HEK293 (cell line): Measurements from ENCODE around the gene AFAP1L2.

Experiments used
- HOXD13 ChIP-seq: sonication (generic); formaldehyde crosslinking; IDR thresholded peaks from 2 replicates; pipeline ENCODE4 v1.8.0; 2022; ENCODE audit warnings: missing genetic modification reagents, borderline replicate concordance
- ZBTB7A ChIP-seq: fragments of 450-650 bp; formaldehyde crosslinking; IDR thresholded peaks from 2 replicates; pipeline ENCODE4 v1.5.1; 2016; ENCODE audit warnings: low read depth, missing biosample characterization, missing genetic modification characterization
- ZNF174 ChIP-seq: fragments of 450-650 bp; formaldehyde crosslinking; IDR thresholded peaks from 2 replicates; pipeline ENCODE4 v1.5.0; 2017; ENCODE audit warnings: missing biosample characterization, mild to moderate bottlenecking, missing genetic modification characterization
- ZNF274 ChIP-seq, 2 experiments: fragments of 200-500 bp in 1 of 2; fragments of 450-650 bp in 1 of 2; sonication (Bioruptor generic) in 1 of 2; formaldehyde crosslinking in 1 of 2; IDR thresholded peaks; 2 replicates each; pipeline versions ENCODE4 v1.5.1 to v1.6.1; 2014 to 2016; ENCODE audit warnings: borderline replicate concordance in 1 of 2, inconsistent platforms in 1 of 2, low read length in 1 of 2, missing biosample characterization in 1 of 2, missing genetic modification characterization in 1 of 2
- ZNF529 ChIP-seq: fragments of 450-650 bp; formaldehyde crosslinking; IDR thresholded peaks from 2 replicates; pipeline ENCODE4 v1.5.1; 2017; ENCODE audit warnings: missing genetic modification characterization, missing biosample characterization; ENCODE audit not compliant: insufficient replicate concordance
- ZNF629 ChIP-seq: fragments of 450-650 bp; formaldehyde crosslinking; IDR thresholded peaks from 2 replicates; pipeline ENCODE4 v1.5.1; 2017; ENCODE audit warnings: missing biosample characterization, missing genetic modification characterization
- ZNF830 ChIP-seq: fragments of 450-650 bp; IDR thresholded peaks from 2 replicates; pipeline ENCODE4 v1.5.0; 2018; ENCODE audit warnings: missing biosample characterization, missing genetic modification characterization, low read depth, mild to moderate bottlenecking, moderate library complexity
- TF ChIP-seq, protein P1 (sequence below): fragments of 450-650 bp; formaldehyde crosslinking; IDR thresholded peaks from 2 replicates; pipeline ENCODE4 v1.5.1; 2016; ENCODE audit warnings: missing biosample characterization, missing genetic modification characterization
- TF ChIP-seq, protein P2 (sequence below): fragments of 450-650 bp; formaldehyde crosslinking; IDR thresholded peaks from 2 replicates; pipeline ENCODE4 v1.5.1; 2016; ENCODE audit warnings: missing biosample characterization, missing genetic modification characterization
- TF ChIP-seq, protein P3 (sequence below): fragments of 450-650 bp; formaldehyde crosslinking; IDR thresholded peaks from 2 replicates; pipeline ENCODE4 v1.5.1; 2016; ENCODE audit warnings: missing biosample characterization, missing genetic modification characterization
- TF ChIP-seq, protein P4 (sequence below): sonication (generic); formaldehyde crosslinking; IDR thresholded peaks from 2 replicates; pipeline ENCODE4 v1.8.1; 2022; ENCODE audit warnings: mild to moderate bottlenecking, moderate library complexity, missing genetic modification reagents
- TF ChIP-seq, protein P5 (sequence below): fragments of 450-650 bp; formaldehyde crosslinking; IDR thresholded peaks from 2 replicates; pipeline ENCODE4 v1.5.1; 2016; ENCODE audit warnings: missing biosample characterization, missing genetic modification characterization
- TF ChIP-seq, protein P6 (sequence below): fragments of 450-650 bp; formaldehyde crosslinking; conservative IDR thresholded peaks from 2 replicates; pipeline ENCODE4 v1.5.1; 2016; ENCODE audit warnings: low read depth, missing biosample characterization, missing genetic modification characterization
- TF ChIP-seq, protein P7 (sequence below): fragments of 450-650 bp; formaldehyde crosslinking; conservative IDR thresholded peaks from 2 replicates; pipeline ENCODE4 v1.5.1; 2016; ENCODE audit warnings: low read depth, missing biosample characterization, missing genetic modification characterization

DNA sequence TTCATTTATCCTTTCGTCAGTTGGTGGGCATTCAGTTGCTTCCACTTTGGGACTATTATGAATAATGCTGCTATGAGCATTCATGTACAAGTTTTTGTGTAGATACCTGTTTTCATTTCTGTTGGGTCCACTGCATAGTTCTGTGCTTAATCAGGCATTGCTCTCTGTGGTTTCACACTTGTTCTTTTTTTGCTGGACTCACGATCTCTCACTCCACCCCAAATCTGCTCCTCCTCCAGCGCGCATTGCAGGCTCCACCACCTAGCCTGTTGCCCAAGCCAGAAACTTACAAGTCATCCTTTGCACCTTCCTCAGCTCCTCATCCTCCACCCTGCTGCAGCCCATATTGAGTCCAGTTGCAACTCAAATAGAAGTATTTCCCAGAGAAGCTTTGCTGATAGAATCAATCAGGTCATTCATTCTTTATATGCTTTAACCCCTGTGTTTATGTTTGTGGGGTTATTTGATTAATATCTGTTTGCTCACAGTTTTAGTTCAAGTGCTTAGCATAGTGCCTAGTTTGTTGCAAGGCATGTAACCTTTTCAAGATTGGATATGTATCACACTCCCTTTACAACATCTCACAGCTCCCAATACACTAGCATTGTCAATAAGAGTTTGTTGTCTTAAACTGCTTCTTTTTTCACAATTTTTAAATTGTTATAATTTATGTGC lies 16.6 kb upstream of the AFAP1L2 start:
- TF ChIP-seq, protein P1, sequence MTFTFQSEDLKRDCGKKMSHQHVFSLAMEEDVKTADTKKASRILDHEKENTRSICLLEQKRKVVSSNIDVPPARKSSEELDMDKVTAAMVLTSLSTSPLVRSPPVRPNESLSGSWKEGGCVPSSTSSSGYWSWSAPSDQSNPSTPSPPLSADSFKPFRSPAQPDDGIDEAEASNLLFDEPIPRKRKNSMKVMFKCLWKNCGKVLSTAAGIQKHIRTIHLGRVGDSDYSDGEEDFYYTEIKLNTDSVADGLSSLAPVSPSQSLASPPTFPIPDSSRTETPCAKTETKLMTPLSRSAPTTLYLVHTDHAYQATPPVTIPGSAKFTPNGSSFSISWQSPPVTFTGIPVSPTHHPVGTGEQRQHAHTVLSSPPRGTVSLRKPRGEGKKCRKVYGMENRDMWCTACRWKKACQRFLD (tag by site-specific recombination), result no peak
- no peak for TF ChIP-seq ZNF529 (tag by site-specific recombination)
- TF ChIP-seq, protein P2, sequence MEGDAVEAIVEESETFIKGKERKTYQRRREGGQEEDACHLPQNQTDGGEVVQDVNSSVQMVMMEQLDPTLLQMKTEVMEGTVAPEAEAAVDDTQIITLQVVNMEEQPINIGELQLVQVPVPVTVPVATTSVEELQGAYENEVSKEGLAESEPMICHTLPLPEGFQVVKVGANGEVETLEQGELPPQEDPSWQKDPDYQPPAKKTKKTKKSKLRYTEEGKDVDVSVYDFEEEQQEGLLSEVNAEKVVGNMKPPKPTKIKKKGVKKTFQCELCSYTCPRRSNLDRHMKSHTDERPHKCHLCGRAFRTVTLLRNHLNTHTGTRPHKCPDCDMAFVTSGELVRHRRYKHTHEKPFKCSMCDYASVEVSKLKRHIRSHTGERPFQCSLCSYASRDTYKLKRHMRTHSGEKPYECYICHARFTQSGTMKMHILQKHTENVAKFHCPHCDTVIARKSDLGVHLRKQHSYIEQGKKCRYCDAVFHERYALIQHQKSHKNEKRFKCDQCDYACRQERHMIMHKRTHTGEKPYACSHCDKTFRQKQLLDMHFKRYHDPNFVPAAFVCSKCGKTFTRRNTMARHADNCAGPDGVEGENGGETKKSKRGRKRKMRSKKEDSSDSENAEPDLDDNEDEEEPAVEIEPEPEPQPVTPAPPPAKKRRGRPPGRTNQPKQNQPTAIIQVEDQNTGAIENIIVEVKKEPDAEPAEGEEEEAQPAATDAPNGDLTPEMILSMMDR (tag by site-specific recombination), result no peak
- TF ChIP-seq, protein P3, sequence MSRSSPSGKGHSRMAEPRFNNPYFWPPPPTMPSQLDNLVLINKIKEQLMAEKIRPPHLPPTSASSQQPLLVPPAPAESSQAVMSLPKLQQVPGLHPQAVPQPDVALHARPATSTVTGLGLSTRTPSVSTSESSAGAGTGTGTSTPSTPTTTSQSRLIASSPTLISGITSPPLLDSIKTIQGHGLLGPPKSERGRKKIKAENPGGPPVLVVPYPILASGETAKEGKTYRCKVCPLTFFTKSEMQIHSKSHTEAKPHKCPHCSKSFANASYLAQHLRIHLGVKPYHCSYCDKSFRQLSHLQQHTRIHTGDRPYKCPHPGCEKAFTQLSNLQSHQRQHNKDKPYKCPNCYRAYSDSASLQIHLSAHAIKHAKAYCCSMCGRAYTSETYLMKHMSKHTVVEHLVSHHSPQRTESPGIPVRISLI (tag by site-specific recombination), result no peak
- TF ChIP-seq ZNF830, result no peak
- no peak for TF ChIP-seq ZNF174
- TF ChIP-seq, protein P4, sequence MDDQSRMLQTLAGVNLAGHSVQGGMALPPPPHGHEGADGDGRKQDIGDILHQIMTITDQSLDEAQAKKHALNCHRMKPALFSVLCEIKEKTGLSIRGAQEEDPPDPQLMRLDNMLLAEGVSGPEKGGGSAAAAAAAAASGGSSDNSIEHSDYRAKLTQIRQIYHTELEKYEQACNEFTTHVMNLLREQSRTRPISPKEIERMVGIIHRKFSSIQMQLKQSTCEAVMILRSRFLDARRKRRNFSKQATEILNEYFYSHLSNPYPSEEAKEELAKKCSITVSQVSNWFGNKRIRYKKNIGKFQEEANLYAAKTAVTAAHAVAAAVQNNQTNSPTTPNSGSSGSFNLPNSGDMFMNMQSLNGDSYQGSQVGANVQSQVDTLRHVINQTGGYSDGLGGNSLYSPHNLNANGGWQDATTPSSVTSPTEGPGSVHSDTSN (CRISPR knock-in tag), result no peak
- TF ChIP-seq, protein P5, sequence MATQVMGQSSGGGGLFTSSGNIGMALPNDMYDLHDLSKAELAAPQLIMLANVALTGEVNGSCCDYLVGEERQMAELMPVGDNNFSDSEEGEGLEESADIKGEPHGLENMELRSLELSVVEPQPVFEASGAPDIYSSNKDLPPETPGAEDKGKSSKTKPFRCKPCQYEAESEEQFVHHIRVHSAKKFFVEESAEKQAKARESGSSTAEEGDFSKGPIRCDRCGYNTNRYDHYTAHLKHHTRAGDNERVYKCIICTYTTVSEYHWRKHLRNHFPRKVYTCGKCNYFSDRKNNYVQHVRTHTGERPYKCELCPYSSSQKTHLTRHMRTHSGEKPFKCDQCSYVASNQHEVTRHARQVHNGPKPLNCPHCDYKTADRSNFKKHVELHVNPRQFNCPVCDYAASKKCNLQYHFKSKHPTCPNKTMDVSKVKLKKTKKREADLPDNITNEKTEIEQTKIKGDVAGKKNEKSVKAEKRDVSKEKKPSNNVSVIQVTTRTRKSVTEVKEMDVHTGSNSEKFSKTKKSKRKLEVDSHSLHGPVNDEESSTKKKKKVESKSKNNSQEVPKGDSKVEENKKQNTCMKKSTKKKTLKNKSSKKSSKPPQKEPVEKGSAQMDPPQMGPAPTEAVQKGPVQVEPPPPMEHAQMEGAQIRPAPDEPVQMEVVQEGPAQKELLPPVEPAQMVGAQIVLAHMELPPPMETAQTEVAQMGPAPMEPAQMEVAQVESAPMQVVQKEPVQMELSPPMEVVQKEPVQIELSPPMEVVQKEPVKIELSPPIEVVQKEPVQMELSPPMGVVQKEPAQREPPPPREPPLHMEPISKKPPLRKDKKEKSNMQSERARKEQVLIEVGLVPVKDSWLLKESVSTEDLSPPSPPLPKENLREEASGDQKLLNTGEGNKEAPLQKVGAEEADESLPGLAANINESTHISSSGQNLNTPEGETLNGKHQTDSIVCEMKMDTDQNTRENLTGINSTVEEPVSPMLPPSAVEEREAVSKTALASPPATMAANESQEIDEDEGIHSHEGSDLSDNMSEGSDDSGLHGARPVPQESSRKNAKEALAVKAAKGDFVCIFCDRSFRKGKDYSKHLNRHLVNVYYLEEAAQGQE, result no peak
- TF ChIP-seq, protein P6, sequence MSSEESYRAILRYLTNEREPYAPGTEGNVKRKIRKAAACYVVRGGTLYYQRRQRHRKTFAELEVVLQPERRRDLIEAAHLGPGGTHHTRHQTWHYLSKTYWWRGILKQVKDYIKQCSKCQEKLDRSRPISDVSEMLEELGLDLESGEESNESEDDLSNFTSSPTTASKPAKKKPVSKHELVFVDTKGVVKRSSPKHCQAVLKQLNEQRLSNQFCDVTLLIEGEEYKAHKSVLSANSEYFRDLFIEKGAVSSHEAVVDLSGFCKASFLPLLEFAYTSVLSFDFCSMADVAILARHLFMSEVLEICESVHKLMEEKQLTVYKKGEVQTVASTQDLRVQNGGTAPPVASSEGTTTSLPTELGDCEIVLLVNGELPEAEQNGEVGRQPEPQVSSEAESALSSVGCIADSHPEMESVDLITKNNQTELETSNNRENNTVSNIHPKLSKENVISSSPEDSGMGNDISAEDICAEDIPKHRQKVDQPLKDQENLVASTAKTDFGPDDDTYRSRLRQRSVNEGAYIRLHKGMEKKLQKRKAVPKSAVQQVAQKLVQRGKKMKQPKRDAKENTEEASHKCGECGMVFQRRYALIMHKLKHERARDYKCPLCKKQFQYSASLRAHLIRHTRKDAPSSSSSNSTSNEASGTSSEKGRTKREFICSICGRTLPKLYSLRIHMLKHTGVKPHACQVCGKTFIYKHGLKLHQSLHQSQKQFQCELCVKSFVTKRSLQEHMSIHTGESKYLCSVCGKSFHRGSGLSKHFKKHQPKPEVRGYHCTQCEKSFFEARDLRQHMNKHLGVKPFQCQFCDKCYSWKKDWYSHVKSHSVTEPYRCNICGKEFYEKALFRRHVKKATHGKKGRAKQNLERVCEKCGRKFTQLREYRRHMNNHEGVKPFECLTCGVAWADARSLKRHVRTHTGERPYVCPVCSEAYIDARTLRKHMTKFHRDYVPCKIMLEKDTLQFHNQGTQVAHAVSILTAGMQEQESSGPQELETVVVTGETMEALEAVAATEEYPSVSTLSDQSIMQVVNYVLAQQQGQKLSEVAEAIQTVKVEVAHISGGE, result no peak
- TF ChIP-seq ZNF274 (IDR thresholded peaks at IDR 0.05; ENCODE audit: low read length), result no peak
- TF ChIP-seq ZNF274 (tag by site-specific recombination; IDR thresholded peaks at IDR 0.05; ENCODE audit: borderline replicate concordance), result no peak
- TF ChIP-seq ZBTB7A, result no peak
- TF ChIP-seq, protein P7, sequence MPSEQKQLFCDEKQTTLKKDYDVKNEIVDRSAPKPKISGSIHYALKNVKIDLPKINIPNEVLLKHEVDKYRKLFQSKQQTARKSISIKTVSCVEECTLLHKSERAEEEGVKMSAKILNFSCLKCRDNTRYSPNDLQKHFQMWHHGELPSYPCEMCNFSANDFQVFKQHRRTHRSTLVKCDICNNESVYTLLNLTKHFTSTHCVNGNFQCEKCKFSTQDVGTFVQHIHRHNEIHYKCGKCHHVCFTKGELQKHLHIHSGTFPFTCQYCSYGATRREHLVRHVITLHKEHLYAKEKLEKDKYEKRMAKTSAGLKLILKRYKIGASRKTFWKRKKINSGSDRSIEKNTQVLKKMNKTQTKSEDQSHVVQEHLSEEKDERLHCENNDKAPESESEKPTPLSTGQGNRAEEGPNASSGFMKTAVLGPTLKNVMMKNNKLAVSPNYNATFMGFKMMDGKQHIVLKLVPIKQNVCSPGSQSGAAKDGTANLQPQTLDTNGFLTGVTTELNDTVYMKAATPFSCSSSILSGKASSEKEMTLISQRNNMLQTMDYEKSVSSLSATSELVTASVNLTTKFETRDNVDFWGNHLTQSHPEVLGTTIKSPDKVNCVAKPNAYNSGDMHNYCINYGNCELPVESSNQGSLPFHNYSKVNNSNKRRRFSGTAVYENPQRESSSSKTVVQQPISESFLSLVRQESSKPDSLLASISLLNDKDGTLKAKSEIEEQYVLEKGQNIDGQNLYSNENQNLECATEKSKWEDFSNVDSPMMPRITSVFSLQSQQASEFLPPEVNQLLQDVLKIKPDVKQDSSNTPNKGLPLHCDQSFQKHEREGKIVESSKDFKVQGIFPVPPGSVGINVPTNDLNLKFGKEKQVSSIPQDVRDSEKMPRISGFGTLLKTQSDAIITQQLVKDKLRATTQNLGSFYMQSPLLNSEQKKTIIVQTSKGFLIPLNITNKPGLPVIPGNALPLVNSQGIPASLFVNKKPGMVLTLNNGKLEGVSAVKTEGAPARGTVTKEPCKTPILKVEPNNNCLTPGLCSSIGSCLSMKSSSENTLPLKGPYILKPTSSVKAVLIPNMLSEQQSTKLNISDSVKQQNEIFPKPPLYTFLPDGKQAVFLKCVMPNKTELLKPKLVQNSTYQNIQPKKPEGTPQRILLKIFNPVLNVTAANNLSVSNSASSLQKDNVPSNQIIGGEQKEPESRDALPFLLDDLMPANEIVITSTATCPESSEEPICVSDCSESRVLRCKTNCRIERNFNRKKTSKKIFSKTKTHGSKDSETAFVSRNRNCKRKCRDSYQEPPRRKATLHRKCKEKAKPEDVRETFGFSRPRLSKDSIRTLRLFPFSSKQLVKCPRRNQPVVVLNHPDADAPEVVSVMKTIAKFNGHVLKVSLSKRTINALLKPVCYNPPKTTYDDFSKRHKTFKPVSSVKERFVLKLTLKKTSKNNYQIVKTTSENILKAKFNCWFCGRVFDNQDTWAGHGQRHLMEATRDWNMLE (tag by site-specific recombination), result no peak
- TF ChIP-seq HOXD13, result no peak
- TF ChIP-seq ZNF629 (tag by site-specific recombination), result no peak
